HuH-7 (cell line): Measurements from ENCODE around the gene GALNTL6.
A peak's percentile ranks its signal among the peaks of the same experiment; 100 is the strongest.

Experiments
- DNase-seq: peaks from one replicate; pipeline ENCODE4 v3.0.0; 2011; ENCODE audit warnings: low spot score

Gene GALNTL6

GRCh38 chr4:172989984-172990820 is 1177.0 kb downstream of the GALNTL6 start:
- DNase-seq, result peak; percentile 42

- DNase-seq, result no peak
Observed at GRCh38 chr4:172992648-172993378, 1179.6 kb downstream of the GALNTL6 start.

- DNase-seq, result no peak
Observed at GRCh38 chr4:172995161-172995560, 1182.0 kb downstream of the GALNTL6 start.

GRCh38 chr4:172995704-172996103 is 1182.5 kb downstream of the GALNTL6 start:
- DNase-seq, result no peak

GRCh38 chr4:172996571-172997216 is 1183.5 kb downstream of the GALNTL6 start:
- no peak for DNase-seq

- DNase-seq, result no peak
Observed at GRCh38 chr4:172997217-172997609, 1184.0 kb downstream of the GALNTL6 start.

GRCh38 chr4:172997856-172998255 is 1184.7 kb downstream of the GALNTL6 start:
- DNase-seq, result no peak

GRCh38 chr4:172998527-172999469 is 1185.6 kb downstream of the GALNTL6 start:
- no peak for DNase-seq

GRCh38 chr4:173001571-173001970 is 1188.4 kb downstream of the GALNTL6 start:
- DNase-seq, result no peak

GRCh38 chr4:173002830-173003561 is 1189.8 kb downstream of the GALNTL6 start:
- DNase-seq, result no peak

- no peak for DNase-seq
Observed at GRCh38 chr4:173005912-173006633, 1192.9 kb downstream of the GALNTL6 start.

GRCh38 chr4:173008436-173008835 is 1195.2 kb downstream of the GALNTL6 start:
- DNase-seq, result no peak

GRCh38 chr4:173009129-173009823 is 1196.1 kb downstream of the GALNTL6 start:
- DNase-seq, result no peak

- no peak for DNase-seq
Observed at GRCh38 chr4:173012608-173013007, 1199.4 kb downstream of the GALNTL6 start.

GRCh38 chr4:173013232-173013930 is 1200.2 kb downstream of the GALNTL6 start:
- DNase-seq, result peak; percentile 28

GRCh38 chr4:173014113-173014558 is 1200.9 kb downstream of the GALNTL6 start:
- DNase-seq, result peak; percentile 36

GRCh38 chr4:173014836-173015235 is 1201.6 kb downstream of the GALNTL6 start:
- no peak for DNase-seq

- no peak for DNase-seq
Observed at GRCh38 chr4:173017802-173018201, 1204.6 kb downstream of the GALNTL6 start.

GRCh38 chr4:173018446-173018845 is 1205.2 kb downstream of the GALNTL6 start:
- no peak for DNase-seq
